GM23338 (cell line): ENCODE data around the gene ESR1. TPM values are rescaled to one million over a fixed set of nuclear protein-coding genes. Genes with fewer than 3 reads are reported as not detected.

Source experiments
- ATAC-seq: fragments of 200-7000 bp; cut with Tn5 transposase; 3 replicates; pipeline ENCODE4 v1.9.1; 2020
- DNase-seq: peaks from one replicate; pipeline ENCODE4 v3.0.0-alpha.2; 2015; ENCODE audit warnings: low spot score
- H2AFZ ChIP-seq: fragments of 200-600 bp; sonication (generic); 2 replicates; pipeline ENCODE4 v1.8.0; 2016; ENCODE audit warnings: antibody characterized with exemption, mild to moderate bottlenecking, moderate library complexity
- H3F3A ChIP-seq: fragments of 200-600 bp; sonication (generic); replicated peaks from 2 replicates; pipeline ENCODE4 v1.8.0; 2017; ENCODE audit warnings: antibody characterized with exemption, mixed run types, low read depth
- H3K27ac ChIP-seq: fragments of 200-600 bp; sonication (generic); 2 replicates; pipeline ENCODE4 v1.6.1; 2016; ENCODE audit warnings: low read depth
- H3K27me3 ChIP-seq: fragments of 200-600 bp; sonication (generic); 2 replicates; pipeline ENCODE4 v1.8.0; 2016; ENCODE audit warnings: mild to moderate bottlenecking, mixed run types, moderate library complexity; ENCODE audit not compliant: insufficient read depth
- H3K36me3 ChIP-seq: fragments of 200-600 bp; sonication (generic); 2 replicates; pipeline ENCODE4 v1.8.0; 2016; ENCODE audit warnings: mild to moderate bottlenecking; ENCODE audit not compliant: insufficient read depth
- H3K4me1 ChIP-seq: fragments of 200-600 bp; sonication (generic); 2 replicates; pipeline ENCODE4 v1.8.0; 2016; ENCODE audit warnings: mild to moderate bottlenecking, moderate library complexity; ENCODE audit not compliant: insufficient read depth
- H3K4me2 ChIP-seq: fragments of 200-600 bp; sonication (generic); 2 replicates; pipeline ENCODE4 v1.7.1; 2017; ENCODE audit warnings: mixed run types
- H3K4me3 ChIP-seq: fragments of 200-600 bp; sonication (generic); 2 replicates; pipeline ENCODE4 v1.6.1; 2016; ENCODE audit warnings: mixed run types
- H3K79me2 ChIP-seq: fragments of 200-600 bp; sonication (generic); replicated peaks from 2 replicates; pipeline ENCODE4 v1.8.0; 2017; ENCODE audit warnings: mild to moderate bottlenecking; ENCODE audit not compliant: insufficient read depth
- H3K9me2 ChIP-seq: fragments of 200-600 bp; sonication (generic); 2 replicates; pipeline ENCODE4 v1.8.0; 2017; ENCODE audit not compliant: insufficient read depth
- H4K20me1 ChIP-seq: fragments of 200-600 bp; sonication (generic); replicated peaks from 2 replicates; pipeline ENCODE4 v1.8.0; 2017; ENCODE audit warnings: mild to moderate bottlenecking; ENCODE audit not compliant: insufficient read depth
- H3K27ac Mint-ChIP-seq: 2 replicates; pipeline ENCODE4 v1.8.0; 2020; ENCODE audit warnings: inconsistent platforms, mild to moderate bottlenecking, moderate library complexity, mixed read lengths
- H3K27me3 Mint-ChIP-seq: 3 replicates; pipeline ENCODE4 v1.8.0; 2022; ENCODE audit warnings: low read depth, mild to moderate bottlenecking, moderate library complexity, mixed read lengths, inconsistent platforms; ENCODE audit not compliant: insufficient read depth, poor library complexity
- H3K36me3 Mint-ChIP-seq: 3 replicates; pipeline ENCODE4 v1.8.0; 2021; ENCODE audit warnings: low read depth, mild to moderate bottlenecking, inconsistent platforms, moderate library complexity, mixed read lengths
- H3K4me1 Mint-ChIP-seq: 3 replicates; pipeline ENCODE4 v1.8.0; 2020; ENCODE audit warnings: mild to moderate bottlenecking, inconsistent platforms, mixed read lengths
- H3K4me3 Mint-ChIP-seq: 3 replicates; pipeline ENCODE4 v1.8.0; 2021; ENCODE audit warnings: moderate library complexity, mild to moderate bottlenecking, inconsistent platforms, mixed read lengths
- H3K9me3 Mint-ChIP-seq: 3 replicates; pipeline ENCODE4 v1.8.0; 2020; ENCODE audit warnings: moderate library complexity, mild to moderate bottlenecking, inconsistent platforms, mixed read lengths
- CREB1 ChIP-seq: fragments of 250-450 bp; sonication (Bioruptor Pico); IDR thresholded peaks from 2 replicates; pipeline ENCODE4 v1.5.0; 2020; ENCODE audit warnings: low read depth, mild to moderate bottlenecking, moderate library complexity
- JUNB ChIP-seq: IDR thresholded peaks from one replicate; pipeline ENCODE4 v1.6.1; 2016; ENCODE audit warnings: antibody characterized with exemption; ENCODE audit not compliant: unreplicated experiment
- polyA plus RNA-seq: library from polyadenylated mRNA; unstranded; fragments of >200 nt; fragmentation: Nextera tagmentation; extraction: Ambion mirVana; gene quantifications from 2 replicates; pipeline ENCODE4 v1.2.1, GENCODE V29; 2016
- total RNA-seq: library from RNA; depleted of rRNA; stranded (reverse); fragments of >200 nt; shearing (Covaris generic); gene quantifications from 2 replicates; pipeline ENCODE4 v1.2.3, GENCODE V29; 2014
- TF ChIP-seq, protein P1 (sequence below): fragments of 250-450 bp; sonication (Bioruptor Pico); IDR thresholded peaks from 2 replicates; pipeline ENCODE4 v1.5.0; 2020; ENCODE audit warnings: mild to moderate bottlenecking, moderate library complexity
- TF ChIP-seq, protein P2 (sequence below): IDR thresholded peaks from 2 replicates; pipeline ENCODE4 v1.6.1; 2016; ENCODE audit warnings: antibody characterized with exemption
- TF ChIP-seq, protein P3 (sequence below): IDR thresholded peaks from one replicate; pipeline ENCODE4 v1.6.1; 2018; ENCODE audit warnings: antibody characterized with exemption; ENCODE audit not compliant: unreplicated experiment

ESR1 gene
- total and polyA plus RNA-seq, 2 experiments from 2014 or later = 0.94 TPM; not detected in 1

DNA sequence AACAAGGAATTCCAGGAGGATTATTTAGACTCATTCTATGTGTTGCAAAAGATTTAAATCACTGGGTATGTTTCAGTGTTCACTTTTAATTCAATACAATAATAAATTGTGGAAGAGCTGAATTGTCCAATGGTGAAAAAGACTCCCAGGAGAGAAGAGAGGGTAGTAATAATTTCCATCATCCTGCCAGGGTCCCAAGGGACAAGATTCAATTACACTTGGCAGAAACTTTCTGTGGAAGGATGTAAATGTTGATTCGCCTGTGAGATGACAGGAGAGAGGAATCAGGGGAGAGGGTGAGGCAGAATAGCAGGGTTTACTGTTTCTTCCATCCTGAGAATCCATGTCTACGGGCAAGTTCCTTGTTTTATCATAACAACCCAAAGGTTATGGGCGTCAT is 342.7 kb downstream of the ESR1 start (continued):
- TF ChIP-seq, protein P1, sequence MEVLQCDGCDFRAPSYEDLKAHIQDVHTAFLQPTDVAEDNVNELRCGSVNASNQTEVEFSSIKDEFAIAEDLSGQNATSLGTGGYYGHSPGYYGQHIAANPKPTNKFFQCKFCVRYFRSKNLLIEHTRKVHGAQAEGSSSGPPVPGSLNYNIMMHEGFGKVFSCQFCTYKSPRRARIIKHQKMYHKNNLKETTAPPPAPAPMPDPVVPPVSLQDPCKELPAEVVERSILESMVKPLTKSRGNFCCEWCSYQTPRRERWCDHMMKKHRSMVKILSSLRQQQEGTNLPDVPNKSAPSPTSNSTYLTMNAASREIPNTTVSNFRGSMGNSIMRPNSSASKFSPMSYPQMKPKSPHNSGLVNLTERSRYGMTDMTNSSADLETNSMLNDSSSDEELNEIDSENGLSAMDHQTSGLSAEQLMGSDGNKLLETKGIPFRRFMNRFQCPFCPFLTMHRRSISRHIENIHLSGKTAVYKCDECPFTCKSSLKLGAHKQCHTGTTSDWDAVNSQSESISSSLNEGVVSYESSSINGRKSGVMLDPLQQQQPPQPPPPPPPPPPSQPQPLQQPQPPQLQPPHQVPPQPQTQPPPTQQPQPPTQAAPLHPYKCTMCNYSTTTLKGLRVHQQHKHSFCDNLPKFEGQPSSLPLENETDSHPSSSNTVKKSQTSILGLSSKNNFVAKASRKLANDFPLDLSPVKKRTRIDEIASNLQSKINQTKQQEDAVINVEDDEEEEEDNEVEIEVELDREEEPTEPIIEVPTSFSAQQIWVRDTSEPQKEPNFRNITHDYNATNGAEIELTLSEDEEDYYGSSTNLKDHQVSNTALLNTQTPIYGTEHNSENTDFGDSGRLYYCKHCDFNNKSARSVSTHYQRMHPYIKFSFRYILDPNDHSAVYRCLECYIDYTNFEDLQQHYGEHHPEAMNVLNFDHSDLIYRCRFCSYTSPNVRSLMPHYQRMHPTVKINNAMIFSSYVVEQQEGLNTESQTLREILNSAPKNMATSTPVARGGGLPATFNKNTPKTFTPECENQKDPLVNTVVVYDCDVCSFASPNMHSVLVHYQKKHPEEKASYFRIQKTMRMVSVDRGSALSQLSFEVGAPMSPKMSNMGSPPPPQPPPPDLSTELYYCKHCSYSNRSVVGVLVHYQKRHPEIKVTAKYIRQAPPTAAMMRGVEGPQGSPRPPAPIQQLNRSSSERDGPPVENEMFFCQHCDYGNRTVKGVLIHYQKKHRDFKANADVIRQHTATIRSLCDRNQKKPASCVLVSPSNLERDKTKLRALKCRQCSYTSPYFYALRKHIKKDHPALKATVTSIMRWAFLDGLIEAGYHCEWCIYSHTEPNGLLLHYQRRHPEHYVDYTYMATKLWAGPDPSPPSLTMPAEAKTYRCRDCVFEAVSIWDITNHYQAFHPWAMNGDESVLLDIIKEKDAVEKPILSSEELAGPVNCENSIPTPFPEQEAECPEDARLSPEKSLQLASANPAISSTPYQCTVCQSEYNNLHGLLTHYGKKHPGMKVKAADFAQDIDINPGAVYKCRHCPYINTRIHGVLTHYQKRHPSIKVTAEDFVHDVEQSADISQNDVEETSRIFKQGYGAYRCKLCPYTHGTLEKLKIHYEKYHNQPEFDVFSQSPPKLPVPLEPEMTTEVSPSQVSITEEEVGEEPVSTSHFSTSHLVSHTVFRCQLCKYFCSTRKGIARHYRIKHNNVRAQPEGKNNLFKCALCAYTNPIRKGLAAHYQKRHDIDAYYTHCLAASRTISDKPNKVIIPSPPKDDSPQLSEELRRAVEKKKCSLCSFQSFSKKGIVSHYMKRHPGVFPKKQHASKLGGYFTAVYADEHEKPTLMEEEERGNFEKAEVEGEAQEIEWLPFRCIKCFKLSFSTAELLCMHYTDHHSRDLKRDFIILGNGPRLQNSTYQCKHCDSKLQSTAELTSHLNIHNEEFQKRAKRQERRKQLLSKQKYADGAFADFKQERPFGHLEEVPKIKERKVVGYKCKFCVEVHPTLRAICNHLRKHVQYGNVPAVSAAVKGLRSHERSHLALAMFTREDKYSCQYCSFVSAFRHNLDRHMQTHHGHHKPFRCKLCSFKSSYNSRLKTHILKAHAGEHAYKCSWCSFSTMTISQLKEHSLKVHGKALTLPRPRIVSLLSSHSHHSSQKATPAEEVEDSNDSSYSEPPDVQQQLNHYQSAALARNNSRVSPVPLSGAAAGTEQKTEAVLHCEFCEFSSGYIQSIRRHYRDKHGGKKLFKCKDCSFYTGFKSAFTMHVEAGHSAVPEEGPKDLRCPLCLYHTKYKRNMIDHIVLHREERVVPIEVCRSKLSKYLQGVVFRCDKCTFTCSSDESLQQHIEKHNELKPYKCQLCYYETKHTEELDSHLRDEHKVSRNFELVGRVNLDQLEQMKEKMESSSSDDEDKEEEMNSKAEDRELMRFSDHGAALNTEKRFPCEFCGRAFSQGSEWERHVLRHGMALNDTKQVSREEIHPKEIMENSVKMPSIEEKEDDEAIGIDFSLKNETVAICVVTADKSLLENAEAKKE = no peak
- TF ChIP-seq JUNB (no peak), CREB1 (no peak)
- TF ChIP-seq, protein P2, sequence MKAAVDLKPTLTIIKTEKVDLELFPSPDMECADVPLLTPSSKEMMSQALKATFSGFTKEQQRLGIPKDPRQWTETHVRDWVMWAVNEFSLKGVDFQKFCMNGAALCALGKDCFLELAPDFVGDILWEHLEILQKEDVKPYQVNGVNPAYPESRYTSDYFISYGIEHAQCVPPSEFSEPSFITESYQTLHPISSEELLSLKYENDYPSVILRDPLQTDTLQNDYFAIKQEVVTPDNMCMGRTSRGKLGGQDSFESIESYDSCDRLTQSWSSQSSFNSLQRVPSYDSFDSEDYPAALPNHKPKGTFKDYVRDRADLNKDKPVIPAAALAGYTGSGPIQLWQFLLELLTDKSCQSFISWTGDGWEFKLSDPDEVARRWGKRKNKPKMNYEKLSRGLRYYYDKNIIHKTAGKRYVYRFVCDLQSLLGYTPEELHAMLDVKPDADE = no peak

DNA sequence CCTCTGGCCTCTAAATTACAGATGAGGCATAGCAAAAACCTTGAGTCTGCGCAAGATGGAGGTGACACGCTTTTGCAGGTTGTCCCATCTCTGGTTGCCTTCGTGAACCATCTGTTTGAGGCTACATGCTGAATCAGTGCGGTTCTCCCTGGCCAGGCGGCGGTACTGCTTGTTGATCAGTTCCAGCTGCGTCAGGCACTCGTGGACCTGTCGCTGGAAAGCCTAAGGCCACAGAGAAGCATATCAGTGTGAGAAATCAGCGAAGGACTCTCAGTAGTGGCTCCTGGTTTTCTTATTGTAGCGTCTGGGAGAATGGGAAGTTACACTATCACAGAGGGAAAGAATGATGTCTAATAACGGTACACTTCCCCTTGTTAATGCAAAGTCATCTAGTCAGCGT is 344.4 kb downstream of the ESR1 start:
- no peaks in the 10 kb centered on the region for H3K9me3 Mint-ChIP-seq
- Histone ChIP-seq H3F3A (no peaks in the 10 kb centered on the region), H3K9me2 (no peaks in the 10 kb centered on the region), H3K4me1 (no peaks in the 10 kb centered on the region), H4K20me1 (no peaks in the 10 kb centered on the region), H3K4me3 (no peak overlapping the region), H3K27me3 (no peaks in the 10 kb centered on the region), H3K36me3 (no peaks in the 10 kb centered on the region), H3K27ac (no peak overlapping the region), H3K4me2 (no peak overlapping the region), H2AFZ (no peak overlapping the region), H3K79me2 (no peaks in the 10 kb centered on the region)
- H3K4me1 Mint-ChIP-seq = peaks cover 4% of the 10 kb centered on the region; the same call in 2 of the 3 replicates
- ATAC-seq (no peak; the same call in 2 of the 3 replicates), DNase-seq (no peak)
- no peak overlapping the region for H3K4me3 Mint-ChIP-seq
- no peak overlapping the region for H3K27ac Mint-ChIP-seq
- peaks cover 2% of the 10 kb centered on the region for H3K27me3 Mint-ChIP-seq
- H3K36me3 Mint-ChIP-seq = no peaks in the 10 kb centered on the region
- TF ChIP-seq, protein P3, sequence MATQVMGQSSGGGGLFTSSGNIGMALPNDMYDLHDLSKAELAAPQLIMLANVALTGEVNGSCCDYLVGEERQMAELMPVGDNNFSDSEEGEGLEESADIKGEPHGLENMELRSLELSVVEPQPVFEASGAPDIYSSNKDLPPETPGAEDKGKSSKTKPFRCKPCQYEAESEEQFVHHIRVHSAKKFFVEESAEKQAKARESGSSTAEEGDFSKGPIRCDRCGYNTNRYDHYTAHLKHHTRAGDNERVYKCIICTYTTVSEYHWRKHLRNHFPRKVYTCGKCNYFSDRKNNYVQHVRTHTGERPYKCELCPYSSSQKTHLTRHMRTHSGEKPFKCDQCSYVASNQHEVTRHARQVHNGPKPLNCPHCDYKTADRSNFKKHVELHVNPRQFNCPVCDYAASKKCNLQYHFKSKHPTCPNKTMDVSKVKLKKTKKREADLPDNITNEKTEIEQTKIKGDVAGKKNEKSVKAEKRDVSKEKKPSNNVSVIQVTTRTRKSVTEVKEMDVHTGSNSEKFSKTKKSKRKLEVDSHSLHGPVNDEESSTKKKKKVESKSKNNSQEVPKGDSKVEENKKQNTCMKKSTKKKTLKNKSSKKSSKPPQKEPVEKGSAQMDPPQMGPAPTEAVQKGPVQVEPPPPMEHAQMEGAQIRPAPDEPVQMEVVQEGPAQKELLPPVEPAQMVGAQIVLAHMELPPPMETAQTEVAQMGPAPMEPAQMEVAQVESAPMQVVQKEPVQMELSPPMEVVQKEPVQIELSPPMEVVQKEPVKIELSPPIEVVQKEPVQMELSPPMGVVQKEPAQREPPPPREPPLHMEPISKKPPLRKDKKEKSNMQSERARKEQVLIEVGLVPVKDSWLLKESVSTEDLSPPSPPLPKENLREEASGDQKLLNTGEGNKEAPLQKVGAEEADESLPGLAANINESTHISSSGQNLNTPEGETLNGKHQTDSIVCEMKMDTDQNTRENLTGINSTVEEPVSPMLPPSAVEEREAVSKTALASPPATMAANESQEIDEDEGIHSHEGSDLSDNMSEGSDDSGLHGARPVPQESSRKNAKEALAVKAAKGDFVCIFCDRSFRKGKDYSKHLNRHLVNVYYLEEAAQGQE = no peak
- TF ChIP-seq, protein P1 = no peak
